Measurements from ENCODE around the gene AFF2. TPM values are rescaled to one million over a fixed set of nuclear protein-coding genes. Genes with fewer than 3 reads are reported as not detected.

Gene AFF2
- total RNA-seq, 4 donors from 2014 or later = 0.27 to 0.32 TPM; not detected in 2

GRCh38 chrX:148567779-148568178 is 67.4 kb downstream of the AFF2 start:
- no peak overlapping the region for H3K4me3 ChIP-seq
- 51% methylated on average over 1 of the region's 1 CpG; no CpG with 5 or more reads in 1 of the 2 donors for whole genome bisulfite sequencing, 2 donors (ENCODE audit: low coverage in 1 of 2)
- no peaks in the 10 kb centered on the region for H3K4me1 ChIP-seq
- DNase-seq = no peak
- H3K27ac ChIP-seq = no peak overlapping the region
- in situ Hi-C loops (cut with MboI; ENCODE audit: low pct_ligation_motif_present in 1 of 4, low pct_unique_long_range_greater_than_20kb in 1 of 4, low sequenced_read_pairs in 3 of 4) = no loop called here
- intact Hi-C loops (cut with DNase I; ENCODE audit: low total_unique reads) = no loop called here
- no peaks in the 10 kb centered on the region for H3K27me3 ChIP-seq
- H3K9me3 ChIP-seq = no peaks in the 10 kb centered on the region
- H3K36me3 ChIP-seq = no peaks in the 10 kb centered on the region
- no peak for TF ChIP-seq EP300 (IDR thresholded peaks at IDR 0.05; ENCODE audit: low read depth)
- TF ChIP-seq POLR2AphosphoS5 (IDR thresholded peaks at IDR 0.05) = no peak
- no peak for TF ChIP-seq POLR2A (IDR thresholded peaks at IDR 0.05)
- TF ChIP-seq CTCF (IDR thresholded peaks at IDR 0.05) = no peak

- no peaks in the 10 kb centered on the region for H3K27me3 ChIP-seq
- no peaks in the 10 kb centered on the region for H3K36me3 ChIP-seq
- no peaks in the 10 kb centered on the region for H3K4me1 ChIP-seq
- WGBS, 2 donors (ENCODE audit: low coverage in 1 of 2) = 39 to 50% methylated on average over 1 to 2 of the region's 2 CpGs
- TF ChIP-seq POLR2A (IDR thresholded peaks at IDR 0.05) (no peak), POLR2AphosphoS5 (IDR thresholded peaks at IDR 0.05) (no peak), EP300 (IDR thresholded peaks at IDR 0.05; ENCODE audit: low read depth) (no peak), CTCF (IDR thresholded peaks at IDR 0.05) (no peak)
- H3K27ac ChIP-seq = no peak overlapping the region
- H3K9me3 ChIP-seq = no peaks in the 10 kb centered on the region
- no peak for DNase-seq
- in situ Hi-C loops (cut with MboI; ENCODE audit: low pct_ligation_motif_present in 1 of 4, low pct_unique_long_range_greater_than_20kb in 1 of 4, low sequenced_read_pairs in 3 of 4) (no loop called here), intact Hi-C loops (cut with DNase I; ENCODE audit: low total_unique reads) (no loop called here)
- no peak overlapping the region for H3K4me3 ChIP-seq
Observed at GRCh38 chrX:148568763-148569162, 68.3 kb downstream of the AFF2 start.

GRCh38 chrX:148572337-148572736 is 71.9 kb downstream of the AFF2 start:
- no peaks in the 10 kb centered on the region for H3K9me3 ChIP-seq
- TF ChIP-seq POLR2A (IDR thresholded peaks at IDR 0.05) = no peak
- no peak for TF ChIP-seq CTCF (IDR thresholded peaks at IDR 0.05)
- TF ChIP-seq POLR2AphosphoS5 (IDR thresholded peaks at IDR 0.05) = no peak
- TF ChIP-seq EP300 (IDR thresholded peaks at IDR 0.05; ENCODE audit: low read depth) = no peak
- no peaks in the 10 kb centered on the region for H3K27me3 ChIP-seq
- H3K4me3 ChIP-seq = no peak overlapping the region
- in situ Hi-C loops (cut with MboI; ENCODE audit: low pct_ligation_motif_present in 1 of 4, low pct_unique_long_range_greater_than_20kb in 1 of 4, low sequenced_read_pairs in 3 of 4) = no loop called here
- 80 to 88% methylated on average over 1 to 4 of the region's 4 CpGs for WGBS, 2 donors (ENCODE audit: low coverage in 1 of 2)
- H3K27ac ChIP-seq = no peak overlapping the region
- no peaks in the 10 kb centered on the region for H3K36me3 ChIP-seq
- no peaks in the 10 kb centered on the region for H3K4me1 ChIP-seq
- DNase-seq = no peak
- intact Hi-C loops (cut with DNase I; ENCODE audit: low total_unique reads) = no loop called here

- no peaks in the 10 kb centered on the region for H3K9me3 ChIP-seq
- 88% methylated on average over 4 of the region's 4 CpGs; no CpG with 5 or more reads in 1 of the 2 donors for WGBS, 2 donors (ENCODE audit: low coverage in 1 of 2)
- H3K36me3 ChIP-seq = no peaks in the 10 kb centered on the region
- in situ Hi-C loops (cut with MboI; ENCODE audit: low pct_ligation_motif_present in 1 of 4, low pct_unique_long_range_greater_than_20kb in 1 of 4, low sequenced_read_pairs in 3 of 4) (no loop called here), intact Hi-C loops (cut with DNase I; ENCODE audit: low total_unique reads) (no loop called here)
- no peaks in the 10 kb centered on the region for H3K4me1 ChIP-seq
- no peak for DNase-seq
- H3K4me3 ChIP-seq = no peak overlapping the region
- TF ChIP-seq POLR2A (IDR thresholded peaks at IDR 0.05) = no peak
- TF ChIP-seq EP300 (IDR thresholded peaks at IDR 0.05; ENCODE audit: low read depth) = no peak
- TF ChIP-seq POLR2AphosphoS5 (IDR thresholded peaks at IDR 0.05) = no peak
- TF ChIP-seq CTCF (IDR thresholded peaks at IDR 0.05) = no peak
- H3K27me3 ChIP-seq = no peaks in the 10 kb centered on the region
- H3K27ac ChIP-seq = no peak overlapping the region
Observed at GRCh38 chrX:148573119-148573518, 72.7 kb downstream of the AFF2 start.
